K562 (cell line): ENCODE data around the gene IRX5. TPM values are rescaled to one million over a fixed set of nuclear protein-coding genes. Genes with fewer than 3 reads are reported as not detected.
A peak's percentile ranks its signal among the peaks of the same experiment; 100 is the strongest.

ENCODE experiments used
- ATF7 ChIP-seq: fragments of 450-650 bp; IDR thresholded peaks from 2 replicates; pipeline ENCODE4 v1.7.1; 2014; ENCODE audit warnings: mild to moderate bottlenecking, moderate library complexity
- BCOR ChIP-seq: fragments of 450-650 bp; IDR thresholded peaks from 2 replicates; pipeline ENCODE4 v1.6.1; 2016
- BRD9 ChIP-seq: fragments of 450-650 bp; IDR thresholded peaks from 2 replicates; pipeline ENCODE4 v1.6.1; 2018; ENCODE audit warnings: low read depth; ENCODE audit not compliant: partially characterized antibody
- ESRRB ChIP-seq: fragments of 250-450 bp; sonication (Bioruptor Pico); IDR thresholded peaks from 2 replicates; pipeline ENCODE4 v1.5.0; 2020; ENCODE audit warnings: mild to moderate bottlenecking, moderate library complexity, borderline replicate concordance
- ETV5 ChIP-seq: sonication (generic); formaldehyde crosslinking; IDR thresholded peaks from 2 replicates; pipeline ENCODE4 v1.4.0; 2020; ENCODE audit warnings: low read depth, mild to moderate bottlenecking, missing genetic modification reagents
- KDM1A ChIP-seq, 2 experiments: fragments of 450-650 bp; IDR thresholded peaks; 2 replicates each; pipeline ENCODE4 v1.6.1; 2016; ENCODE audit warnings: mild to moderate bottlenecking in 2 of 2
- PRMT5 ChIP-seq: sonication (generic); formaldehyde crosslinking; IDR thresholded peaks from 2 replicates; pipeline ENCODE4 v1.5.0; 2020; ENCODE audit warnings: missing genetic modification reagents
- RBFOX2 ChIP-seq: fragments of 200-400 bp; formaldehyde crosslinking; IDR thresholded peaks from 2 replicates; pipeline ENCODE4 v1.6.1; 2017; ENCODE audit warnings: low read depth, mild to moderate bottlenecking, low read length, moderate library complexity
- SIX5 ChIP-seq, 2 experiments: IDR thresholded peaks; 2 replicates each; pipeline ENCODE4 v1.6.1; 2011; ENCODE audit warnings: low read length in 2 of 2, borderline replicate concordance in 1 of 2, low read depth in 1 of 2, mild to moderate bottlenecking in 1 of 2, moderate library complexity in 1 of 2; ENCODE audit not compliant: insufficient read depth in 1 of 2
- TEAD2 ChIP-seq: fragments of 450-650 bp; IDR thresholded peaks from 2 replicates; pipeline ENCODE4 v1.6.1; 2016; ENCODE audit warnings: missing genetic modification characterization, control low read depth, missing compliant biosample characterization
- TSC22D4 ChIP-seq: fragments of 450-650 bp; IDR thresholded peaks from 2 replicates; pipeline ENCODE4 v1.6.1; 2016; ENCODE audit warnings: missing genetic modification characterization, missing biosample characterization, control low read depth
- ZNF384 ChIP-seq: IDR thresholded peaks from 2 replicates; pipeline ENCODE4 v1.6.1; 2012; ENCODE audit warnings: low read depth, low read length, improper control_type of control experiment
- polyA plus RNA-seq, 8 experiments: library from polyadenylated mRNA; depleted of rRNA in 4 of 8; stranded (reverse) in 5 of 8; unstranded in 3 of 8; fragments of >200 nt; fragmentation: Nextera tagmentation in 2 of 8; fragmentation: Illumina TruSeq in 1 of 8; extraction: Ambion mirVana in 2 of 8; extraction: Trizol in 1 of 8; gene quantifications; 2 replicates each; pipeline versions ENCODE4 v1.2.1 to v1.2.3, GENCODE V29; 2011 to 2014; ENCODE audit warnings: inconsistent platforms in 1 of 8, missing spikeins in 1 of 8
- total RNA-seq, 7 experiments: library from RNA; depleted of rRNA in 6 of 7; stranded (reverse); fragments of >200 nt in 6 of 7; fragmentation: Illumina TruSeq in 2 of 7; extraction: Trizol in 2 of 7; gene quantifications; 2 replicates each; pipeline versions ENCODE4 v1.2.1 to v1.2.3, GENCODE V29; 2011 to 2021; ENCODE audit warnings: low replicate concordance in 1 of 7
- TF ChIP-seq, protein P1 (sequence below): fragments of 450-650 bp; formaldehyde crosslinking; conservative IDR thresholded peaks from 2 replicates; pipeline ENCODE4 v1.4.0; 2022; ENCODE audit warnings: mild to moderate bottlenecking, missing genetic modification characterization
- TF ChIP-seq, protein P2 (sequence below), 2 experiments: fragments of 150-350 bp in 1 of 2; IDR thresholded peaks; 2 replicates each; pipeline ENCODE4 v1.6.1; 2012 to 2016; ENCODE audit warnings: low read depth in 2 of 2, low read length in 2 of 2, mild to moderate bottlenecking in 1 of 2, moderate library complexity in 1 of 2

Gene IRX5
- total and polyA plus RNA-seq, 9 of the 15 experiments (the other 6 are each of a cell fraction or from before 2014, with no cell fraction given), result 0.20 to 4.2 (median 0.94) TPM

DNA sequence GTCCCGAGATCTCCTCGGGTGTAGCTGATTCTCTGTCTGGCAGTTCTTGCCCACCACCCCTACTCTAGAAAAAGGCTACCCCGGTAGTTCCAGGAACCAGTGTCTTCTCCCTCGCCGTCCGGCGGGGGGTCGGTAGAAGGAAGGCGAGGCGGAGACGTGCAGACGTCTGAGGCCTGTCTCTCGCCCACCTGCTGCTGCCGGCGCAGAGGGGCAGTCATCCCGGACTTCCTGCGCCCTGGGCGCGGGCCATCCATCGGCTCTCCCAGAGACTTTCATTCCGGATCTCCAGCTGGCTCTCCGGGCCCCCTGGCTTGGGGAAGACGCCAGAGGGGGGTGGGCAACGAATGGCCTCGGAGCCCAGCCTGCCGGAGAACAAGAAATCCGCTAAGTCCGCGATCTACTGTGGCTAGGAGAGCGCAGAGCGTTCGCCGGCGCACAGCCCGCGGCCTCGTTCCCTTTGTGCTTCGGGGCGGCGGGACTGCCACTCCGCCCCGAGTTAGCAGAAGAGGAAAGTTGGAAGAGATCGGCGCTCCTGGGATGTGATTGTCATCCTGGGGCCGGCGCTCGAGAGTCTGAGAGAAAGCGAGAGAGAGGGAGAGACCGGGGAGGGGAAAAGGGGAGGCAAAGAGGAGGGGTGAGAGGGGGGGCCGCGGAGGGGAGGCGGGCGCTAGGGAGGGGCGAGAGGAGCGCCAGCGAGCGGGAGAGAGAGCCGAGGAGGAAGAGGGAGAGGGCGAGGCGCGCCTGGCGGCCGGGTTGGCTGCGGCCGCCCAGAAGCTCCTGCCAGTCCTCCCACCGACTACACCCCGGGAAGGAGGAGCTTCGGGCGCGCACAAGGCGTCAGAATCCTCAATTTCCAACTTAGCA lies at the start of gene IRX5 (continued):
- TF ChIP-seq ATF7, result no peak
- no peak for TF ChIP-seq PRMT5 (CRISPR knock-in tag)
- peak; percentile 74 for TF ChIP-seq RBFOX2
- TF ChIP-seq ZNF384, result no peak
- TF ChIP-seq SIX5 (IDR thresholded peaks at IDR 0.05; ENCODE audit: borderline replicate concordance in 1 of 2, insufficient read depth in 1 of 2, low read depth in 1 of 2, low read length in 2 of 2), result no peak
- TF ChIP-seq, protein P1, sequence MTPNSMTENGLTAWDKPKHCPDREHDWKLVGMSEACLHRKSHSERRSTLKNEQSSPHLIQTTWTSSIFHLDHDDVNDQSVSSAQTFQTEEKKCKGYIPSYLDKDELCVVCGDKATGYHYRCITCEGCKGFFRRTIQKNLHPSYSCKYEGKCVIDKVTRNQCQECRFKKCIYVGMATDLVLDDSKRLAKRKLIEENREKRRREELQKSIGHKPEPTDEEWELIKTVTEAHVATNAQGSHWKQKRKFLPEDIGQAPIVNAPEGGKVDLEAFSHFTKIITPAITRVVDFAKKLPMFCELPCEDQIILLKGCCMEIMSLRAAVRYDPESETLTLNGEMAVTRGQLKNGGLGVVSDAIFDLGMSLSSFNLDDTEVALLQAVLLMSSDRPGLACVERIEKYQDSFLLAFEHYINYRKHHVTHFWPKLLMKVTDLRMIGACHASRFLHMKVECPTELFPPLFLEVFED (CRISPR knock-in tag), result no peak
- peak; percentile 55; the same call in 1 of the 2 replicates for TF ChIP-seq BCOR
- no peak for TF ChIP-seq TEAD2 (tag)
- TF ChIP-seq ETV5 (CRISPR knock-in tag), result no peak
- TF ChIP-seq, protein P2, sequence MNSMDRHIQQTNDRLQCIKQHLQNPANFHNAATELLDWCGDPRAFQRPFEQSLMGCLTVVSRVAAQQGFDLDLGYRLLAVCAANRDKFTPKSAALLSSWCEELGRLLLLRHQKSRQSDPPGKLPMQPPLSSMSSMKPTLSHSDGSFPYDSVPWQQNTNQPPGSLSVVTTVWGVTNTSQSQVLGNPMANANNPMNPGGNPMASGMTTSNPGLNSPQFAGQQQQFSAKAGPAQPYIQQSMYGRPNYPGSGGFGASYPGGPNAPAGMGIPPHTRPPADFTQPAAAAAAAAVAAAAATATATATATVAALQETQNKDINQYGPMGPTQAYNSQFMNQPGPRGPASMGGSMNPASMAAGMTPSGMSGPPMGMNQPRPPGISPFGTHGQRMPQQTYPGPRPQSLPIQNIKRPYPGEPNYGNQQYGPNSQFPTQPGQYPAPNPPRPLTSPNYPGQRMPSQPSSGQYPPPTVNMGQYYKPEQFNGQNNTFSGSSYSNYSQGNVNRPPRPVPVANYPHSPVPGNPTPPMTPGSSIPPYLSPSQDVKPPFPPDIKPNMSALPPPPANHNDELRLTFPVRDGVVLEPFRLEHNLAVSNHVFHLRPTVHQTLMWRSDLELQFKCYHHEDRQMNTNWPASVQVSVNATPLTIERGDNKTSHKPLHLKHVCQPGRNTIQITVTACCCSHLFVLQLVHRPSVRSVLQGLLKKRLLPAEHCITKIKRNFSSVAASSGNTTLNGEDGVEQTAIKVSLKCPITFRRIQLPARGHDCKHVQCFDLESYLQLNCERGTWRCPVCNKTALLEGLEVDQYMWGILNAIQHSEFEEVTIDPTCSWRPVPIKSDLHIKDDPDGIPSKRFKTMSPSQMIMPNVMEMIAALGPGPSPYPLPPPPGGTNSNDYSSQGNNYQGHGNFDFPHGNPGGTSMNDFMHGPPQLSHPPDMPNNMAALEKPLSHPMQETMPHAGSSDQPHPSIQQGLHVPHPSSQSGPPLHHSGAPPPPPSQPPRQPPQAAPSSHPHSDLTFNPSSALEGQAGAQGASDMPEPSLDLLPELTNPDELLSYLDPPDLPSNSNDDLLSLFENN (IDR thresholded peaks at IDR 0.05; ENCODE audit: low read depth in 2 of 2, low read length in 2 of 2), result peak; percentile 41 to 79; a peak in 1 of 4 replicates
- TF ChIP-seq BRD9, result no peak
- TF ChIP-seq ESRRB (CRISPR knock-in tag), result no peak
- TF ChIP-seq KDM1A (IDR thresholded peaks at IDR 0.05), result 0 out of 4 replicates have a peak, but pooled peaks of 1 of the 2 experiments have one; percentile 19
- TF ChIP-seq TSC22D4 (tag), result no peak
